ENCODE measurements around the gene FRAS1.

DNA sequence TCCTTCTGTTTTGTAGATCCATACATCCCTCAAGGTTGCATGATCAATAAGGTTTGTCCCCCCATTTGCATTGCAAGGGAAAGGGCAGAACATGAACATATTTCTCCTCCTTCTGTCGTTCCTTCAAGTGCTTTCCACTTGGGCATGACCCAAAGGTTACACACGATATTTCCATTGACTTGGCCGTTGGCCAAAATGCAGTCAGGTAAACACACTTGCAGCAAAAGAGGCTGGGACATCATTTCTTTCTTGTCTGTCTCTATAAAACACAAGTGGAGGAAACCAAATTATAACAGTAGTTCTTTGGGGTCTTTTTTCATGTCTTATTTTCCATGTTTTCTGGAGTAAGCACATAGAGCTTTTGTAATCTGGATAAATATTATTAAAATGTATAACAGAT is 156.1 kb downstream of the FRAS1 start:
- TF ChIP-seq, protein P1, sequence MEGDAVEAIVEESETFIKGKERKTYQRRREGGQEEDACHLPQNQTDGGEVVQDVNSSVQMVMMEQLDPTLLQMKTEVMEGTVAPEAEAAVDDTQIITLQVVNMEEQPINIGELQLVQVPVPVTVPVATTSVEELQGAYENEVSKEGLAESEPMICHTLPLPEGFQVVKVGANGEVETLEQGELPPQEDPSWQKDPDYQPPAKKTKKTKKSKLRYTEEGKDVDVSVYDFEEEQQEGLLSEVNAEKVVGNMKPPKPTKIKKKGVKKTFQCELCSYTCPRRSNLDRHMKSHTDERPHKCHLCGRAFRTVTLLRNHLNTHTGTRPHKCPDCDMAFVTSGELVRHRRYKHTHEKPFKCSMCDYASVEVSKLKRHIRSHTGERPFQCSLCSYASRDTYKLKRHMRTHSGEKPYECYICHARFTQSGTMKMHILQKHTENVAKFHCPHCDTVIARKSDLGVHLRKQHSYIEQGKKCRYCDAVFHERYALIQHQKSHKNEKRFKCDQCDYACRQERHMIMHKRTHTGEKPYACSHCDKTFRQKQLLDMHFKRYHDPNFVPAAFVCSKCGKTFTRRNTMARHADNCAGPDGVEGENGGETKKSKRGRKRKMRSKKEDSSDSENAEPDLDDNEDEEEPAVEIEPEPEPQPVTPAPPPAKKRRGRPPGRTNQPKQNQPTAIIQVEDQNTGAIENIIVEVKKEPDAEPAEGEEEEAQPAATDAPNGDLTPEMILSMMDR (IDR thresholded peaks at IDR 0.05; ENCODE audit: insufficient read depth, low read depth, low read length), result no peak
- TF ChIP-seq EZH2 (IDR thresholded peaks at IDR 0.05; ENCODE audit: insufficient read depth, low read length), result no peak
